ENCODE measurements around the gene TLR10. TPM values are rescaled to one million over a fixed set of nuclear protein-coding genes. Genes with fewer than 3 reads are reported as not detected.

The TLR10 gene
- total and polyA plus RNA-seq, 2 experiments from 2014 or later, result 0.14 TPM; not detected in 1

- DNase-seq (ENCODE audit: low spot score), result peak; percentile 42
- Mint-ChIP-seq H3K4me3 (no peak overlapping the region), H3K9me3 (peaks cover 48% of the 10 kb centered on the region), H3K4me1 (no peaks in the 10 kb centered on the region; the same call in 2 of the 3 replicates), H3K27me3 (ENCODE audit: insufficient read depth, low read depth, poor library complexity) (no peaks in the 10 kb centered on the region), H3K36me3 (ENCODE audit: low read depth) (peaks cover 17% of the 10 kb centered on the region), H3K27ac (no peak overlapping the region)
- Histone ChIP-seq H3K27me3 (ENCODE audit: insufficient read depth) (no peaks in the 10 kb centered on the region), H3K4me2 (no peak overlapping the region), H3K4me3 (no peak overlapping the region), H3K4me1 (ENCODE audit: insufficient read depth) (no peaks in the 10 kb centered on the region), H3K36me3 (ENCODE audit: insufficient read depth) (no peaks in the 10 kb centered on the region), H4K20me1 (replicated peaks; ENCODE audit: insufficient read depth) (no peaks in the 10 kb centered on the region), H3K27ac (ENCODE audit: low read depth) (no peak overlapping the region), H2AFZ (no peak overlapping the region), H3F3A (replicated peaks; ENCODE audit: low read depth) (no peaks in the 10 kb centered on the region), H3K79me2 (replicated peaks; ENCODE audit: insufficient read depth) (no peaks in the 10 kb centered on the region), H3K9me2 (ENCODE audit: insufficient read depth) (peaks cover 9% of the 10 kb centered on the region; the same call in 1 of the 2 replicates)
- no peak for ATAC-seq
- TF ChIP-seq, protein P1, sequence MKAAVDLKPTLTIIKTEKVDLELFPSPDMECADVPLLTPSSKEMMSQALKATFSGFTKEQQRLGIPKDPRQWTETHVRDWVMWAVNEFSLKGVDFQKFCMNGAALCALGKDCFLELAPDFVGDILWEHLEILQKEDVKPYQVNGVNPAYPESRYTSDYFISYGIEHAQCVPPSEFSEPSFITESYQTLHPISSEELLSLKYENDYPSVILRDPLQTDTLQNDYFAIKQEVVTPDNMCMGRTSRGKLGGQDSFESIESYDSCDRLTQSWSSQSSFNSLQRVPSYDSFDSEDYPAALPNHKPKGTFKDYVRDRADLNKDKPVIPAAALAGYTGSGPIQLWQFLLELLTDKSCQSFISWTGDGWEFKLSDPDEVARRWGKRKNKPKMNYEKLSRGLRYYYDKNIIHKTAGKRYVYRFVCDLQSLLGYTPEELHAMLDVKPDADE (IDR thresholded peaks at IDR 0.05), result no peak
- TF ChIP-seq CTCF (conservative IDR thresholded peaks at IDR 0.05; ENCODE audit: low read depth in 2 of 2), result no peak
Observed at GRCh38 chr4:38802561-38803355, 20.0 kb upstream of the TLR10 start.

- no peak for DNase-seq (ENCODE audit: low spot score)
- peaks cover 17% of the 10 kb centered on the region for H3K36me3 Mint-ChIP-seq (ENCODE audit: low read depth)
- H3K27ac ChIP-seq (ENCODE audit: low read depth), result no peak overlapping the region
- TF ChIP-seq, protein P1 (IDR thresholded peaks at IDR 0.05), result no peak
- TF ChIP-seq NANOG (IDR thresholded peaks at IDR 0.05; ENCODE audit: borderline replicate concordance), result no peak
- no peak for TF ChIP-seq CTCF (conservative IDR thresholded peaks at IDR 0.05; ENCODE audit: low read depth in 2 of 2)
- no peak for TF ChIP-seq ZNF462 (CRISPR knock-in tag; IDR thresholded peaks at IDR 0.05)
- TF ChIP-seq ZNF331 (CRISPR knock-in tag; IDR thresholded peaks at IDR 0.05; ENCODE audit: low read depth), result no peak
- TF ChIP-seq STAT1 (IDR thresholded peaks at IDR 0.05; ENCODE audit: unreplicated experiment), result no peak
Observed at GRCh38 chr4:38800961-38801450, 18.2 kb upstream of the TLR10 start.

More at GRCh38 chr4:38800961-38801450, 18.2 kb upstream of the TLR10 start:
- Histone ChIP-seq H3K4me1 (ENCODE audit: insufficient read depth) (no peaks in the 10 kb centered on the region), H3K4me2 (no peak overlapping the region), H3K36me3 (ENCODE audit: insufficient read depth) (no peaks in the 10 kb centered on the region), H3K4me3 (no peak overlapping the region), H3K79me2 (replicated peaks; ENCODE audit: insufficient read depth) (no peaks in the 10 kb centered on the region), H3F3A (replicated peaks; ENCODE audit: low read depth) (no peaks in the 10 kb centered on the region), H2AFZ (no peak overlapping the region), H4K20me1 (replicated peaks; ENCODE audit: insufficient read depth) (no peaks in the 10 kb centered on the region), H3K9me2 (ENCODE audit: insufficient read depth) (peaks cover 6% of the 10 kb centered on the region), H3K27me3 (ENCODE audit: insufficient read depth) (no peaks in the 10 kb centered on the region)
- ATAC-seq, result no peak
- Mint-ChIP-seq H3K27me3 (ENCODE audit: insufficient read depth, low read depth, poor library complexity) (no peaks in the 10 kb centered on the region), H3K9me3 (peaks cover 40% of the 10 kb centered on the region), H3K4me3 (no peak overlapping the region), H3K4me1 (no peaks in the 10 kb centered on the region; the same call in 2 of the 3 replicates), H3K27ac (no peak overlapping the region)
